SK-N-SH treated with all-trans-retinoic acid at 6 μM for 48 hours (cell line): ENCODE data around the gene PSORS1C2.

ENCODE experiments used
- ATAC-seq: fragments of 200-7000 bp; cut with Tn5 transposase; 3 replicates; pipeline ENCODE4 v1.9.1; 2020; ENCODE audit warnings: mild to moderate bottlenecking, moderate library complexity
- BACH2 ChIP-seq: fragments of 250-450 bp; sonication (Bioruptor Pico); IDR thresholded peaks from 2 replicates; pipeline ENCODE4 v1.9.0; 2021; ENCODE audit warnings: mild to moderate bottlenecking, borderline replicate concordance
- CREB5 ChIP-seq: fragments of 250-450 bp; sonication (Bioruptor Pico); IDR thresholded peaks from 2 replicates; pipeline ENCODE4 v1.5.1; 2020; ENCODE audit warnings: low read depth, mild to moderate bottlenecking, moderate library complexity
- CSDC2 ChIP-seq: fragments of 250-450 bp; sonication (Bioruptor Pico); IDR thresholded peaks from 2 replicates; pipeline ENCODE4 v1.5.0; 2020; ENCODE audit warnings: mild to moderate bottlenecking, moderate library complexity
- ESRRG ChIP-seq: fragments of 250-450 bp; sonication (Bioruptor Pico); IDR thresholded peaks from 2 replicates; pipeline ENCODE4 v1.6.1; 2021; ENCODE audit warnings: mild to moderate bottlenecking
- GLIS3 ChIP-seq: fragments of 250-450 bp; sonication (Bioruptor Pico); IDR thresholded peaks from 2 replicates; pipeline ENCODE4 v1.5.0; 2020; ENCODE audit warnings: mild to moderate bottlenecking, moderate library complexity
- ISL1 ChIP-seq: fragments of 250-450 bp; sonication (Bioruptor Pico); IDR thresholded peaks from 2 replicates; pipeline ENCODE4 v2.1.2; 2022; ENCODE audit warnings: mild to moderate bottlenecking, moderate library complexity
- OSR1 ChIP-seq: fragments of 250-450 bp; sonication (Bioruptor Pico); IDR thresholded peaks from 2 replicates; pipeline ENCODE4 v1.8.0; 2022; ENCODE audit warnings: moderate library complexity, mild to moderate bottlenecking, inconsistent platforms
- PPARA ChIP-seq: fragments of 250-450 bp; sonication (Bioruptor Pico); IDR thresholded peaks from 2 replicates; pipeline ENCODE4 v1.5.0; 2020; ENCODE audit warnings: mild to moderate bottlenecking, borderline replicate concordance
- RARB ChIP-seq: fragments of 250-450 bp; sonication (Bioruptor Pico); IDR thresholded peaks from 2 replicates; pipeline ENCODE4 v1.8.0; 2021; ENCODE audit warnings: mild to moderate bottlenecking, moderate library complexity
- TCF4 ChIP-seq: fragments of 250-450 bp; sonication (Bioruptor Pico); IDR thresholded peaks from 2 replicates; pipeline ENCODE4 v1.8.0; 2021; ENCODE audit warnings: mild to moderate bottlenecking, moderate library complexity, borderline replicate concordance
- TOX ChIP-seq: fragments of 250-450 bp; sonication (Bioruptor Pico); IDR thresholded peaks from 2 replicates; pipeline ENCODE4 v1.8.0; 2021; ENCODE audit warnings: mild to moderate bottlenecking, moderate library complexity, borderline replicate concordance
- TSHZ2 ChIP-seq: fragments of 250-450 bp; sonication (Bioruptor Pico); IDR thresholded peaks from 2 replicates; pipeline ENCODE4 v1.5.0; 2020; ENCODE audit warnings: mild to moderate bottlenecking, moderate library complexity
- ZC3H10 ChIP-seq: fragments of 250-450 bp; sonication (Bioruptor Pico); IDR thresholded peaks from 2 replicates; pipeline ENCODE4 v1.5.1; 2021; ENCODE audit warnings: mild to moderate bottlenecking, moderate library complexity
- ZFP3 ChIP-seq: fragments of 250-450 bp; sonication (Bioruptor Pico); IDR thresholded peaks from 2 replicates; pipeline ENCODE4 v1.5.0; 2020; ENCODE audit warnings: mild to moderate bottlenecking, moderate library complexity
- ZFP30 ChIP-seq: fragments of 450-650 bp; formaldehyde crosslinking; IDR thresholded peaks from 2 replicates; pipeline ENCODE4 v1.5.0; 2022; ENCODE audit warnings: mild to moderate bottlenecking, moderate library complexity
- ZNF70 ChIP-seq: fragments of 450-650 bp; formaldehyde crosslinking; IDR thresholded peaks from 2 replicates; pipeline ENCODE4 v1.5.0; 2020; ENCODE audit warnings: mild to moderate bottlenecking, moderate library complexity
- ZNF8 ChIP-seq: fragments of 450-650 bp; formaldehyde crosslinking; IDR thresholded peaks from 2 replicates; pipeline ENCODE4 v1.5.0; 2020; ENCODE audit warnings: mild to moderate bottlenecking, moderate library complexity
- TF ChIP-seq, protein P1 (sequence below): fragments of 250-450 bp; sonication (Bioruptor Pico); IDR thresholded peaks from 2 replicates; pipeline ENCODE4 v1.8.0; 2021; ENCODE audit warnings: low read depth, mild to moderate bottlenecking, moderate library complexity, borderline replicate concordance
- TF ChIP-seq, protein P2 (sequence below): fragments of 250-450 bp; sonication (Bioruptor Pico); IDR thresholded peaks from 2 replicates; pipeline ENCODE4 v1.8.0; 2020; ENCODE audit warnings: mild to moderate bottlenecking, moderate library complexity, borderline replicate concordance
- TF ChIP-seq, protein P3 (sequence below): fragments of 250-450 bp; sonication (Bioruptor Pico); IDR thresholded peaks from 2 replicates; pipeline ENCODE4 v1.5.1; 2021; ENCODE audit warnings: mild to moderate bottlenecking, moderate library complexity

Gene PSORS1C2

GRCh38 chr6:31130751-31131150 is 8.1 kb downstream of the PSORS1C2 start (continued):
- no peak for TF ChIP-seq CREB5 (CRISPR knock-in tag)
- TF ChIP-seq CSDC2 (CRISPR knock-in tag), result no peak
- TF ChIP-seq RARB (CRISPR knock-in tag), result no peak
- no peak for TF ChIP-seq ZNF70 (CRISPR knock-in tag)
- TF ChIP-seq TSHZ2 (CRISPR knock-in tag), result no peak
- TF ChIP-seq OSR1 (CRISPR knock-in tag), result no peak
- no peak for TF ChIP-seq ZNF8 (CRISPR knock-in tag)
- no peak for TF ChIP-seq PPARA
- no peak for TF ChIP-seq ISL1 (CRISPR knock-in tag)
- no peak for TF ChIP-seq ZFP30 (CRISPR knock-in tag)
- no peak for TF ChIP-seq ZFP3 (CRISPR knock-in tag)

- ATAC-seq, result no peak
Observed at GRCh38 chr6:31129130-31129529, 9.7 kb downstream of the PSORS1C2 start.

More at GRCh38 chr6:31129130-31129529, 9.7 kb downstream of the PSORS1C2 start:
- TF ChIP-seq TCF4 (CRISPR knock-in tag) (no peak), PPARA (no peak), TOX (CRISPR knock-in tag) (no peak), ZNF70 (CRISPR knock-in tag) (no peak), ZFP3 (CRISPR knock-in tag) (no peak), TSHZ2 (CRISPR knock-in tag) (no peak), RARB (CRISPR knock-in tag) (no peak), ZC3H10 (CRISPR knock-in tag) (no peak), ZNF8 (CRISPR knock-in tag) (no peak), BACH2 (CRISPR knock-in tag) (no peak), ESRRG (CRISPR knock-in tag) (no peak), CSDC2 (CRISPR knock-in tag) (no peak), CREB5 (CRISPR knock-in tag) (no peak), GLIS3 (CRISPR knock-in tag) (no peak)
- TF ChIP-seq, protein P1, sequence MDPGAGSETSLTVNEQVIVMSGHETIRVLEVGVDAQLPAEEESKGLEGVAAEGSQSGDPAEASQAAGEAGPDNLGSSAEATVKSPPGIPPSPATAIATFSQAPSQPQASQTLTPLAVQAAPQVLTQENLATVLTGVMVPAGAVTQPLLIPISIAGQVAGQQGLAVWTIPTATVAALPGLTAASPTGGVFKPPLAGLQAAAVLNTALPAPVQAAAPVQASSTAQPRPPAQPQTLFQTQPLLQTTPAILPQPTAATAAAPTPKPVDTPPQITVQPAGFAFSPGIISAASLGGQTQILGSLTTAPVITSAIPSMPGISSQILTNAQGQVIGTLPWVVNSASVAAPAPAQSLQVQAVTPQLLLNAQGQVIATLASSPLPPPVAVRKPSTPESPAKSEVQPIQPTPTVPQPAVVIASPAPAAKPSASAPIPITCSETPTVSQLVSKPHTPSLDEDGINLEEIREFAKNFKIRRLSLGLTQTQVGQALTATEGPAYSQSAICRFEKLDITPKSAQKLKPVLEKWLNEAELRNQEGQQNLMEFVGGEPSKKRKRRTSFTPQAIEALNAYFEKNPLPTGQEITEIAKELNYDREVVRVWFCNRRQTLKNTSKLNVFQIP (CRISPR knock-in tag), result no peak
- TF ChIP-seq, protein P2, sequence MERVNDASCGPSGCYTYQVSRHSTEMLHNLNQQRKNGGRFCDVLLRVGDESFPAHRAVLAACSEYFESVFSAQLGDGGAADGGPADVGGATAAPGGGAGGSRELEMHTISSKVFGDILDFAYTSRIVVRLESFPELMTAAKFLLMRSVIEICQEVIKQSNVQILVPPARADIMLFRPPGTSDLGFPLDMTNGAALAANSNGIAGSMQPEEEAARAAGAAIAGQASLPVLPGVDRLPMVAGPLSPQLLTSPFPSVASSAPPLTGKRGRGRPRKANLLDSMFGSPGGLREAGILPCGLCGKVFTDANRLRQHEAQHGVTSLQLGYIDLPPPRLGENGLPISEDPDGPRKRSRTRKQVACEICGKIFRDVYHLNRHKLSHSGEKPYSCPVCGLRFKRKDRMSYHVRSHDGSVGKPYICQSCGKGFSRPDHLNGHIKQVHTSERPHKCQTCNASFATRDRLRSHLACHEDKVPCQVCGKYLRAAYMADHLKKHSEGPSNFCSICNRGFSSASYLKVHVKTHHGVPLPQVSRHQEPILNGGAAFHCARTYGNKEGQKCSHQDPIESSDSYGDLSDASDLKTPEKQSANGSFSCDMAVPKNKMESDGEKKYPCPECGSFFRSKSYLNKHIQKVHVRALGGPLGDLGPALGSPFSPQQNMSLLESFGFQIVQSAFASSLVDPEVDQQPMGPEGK (CRISPR knock-in tag), result no peak
- TF ChIP-seq, protein P3, sequence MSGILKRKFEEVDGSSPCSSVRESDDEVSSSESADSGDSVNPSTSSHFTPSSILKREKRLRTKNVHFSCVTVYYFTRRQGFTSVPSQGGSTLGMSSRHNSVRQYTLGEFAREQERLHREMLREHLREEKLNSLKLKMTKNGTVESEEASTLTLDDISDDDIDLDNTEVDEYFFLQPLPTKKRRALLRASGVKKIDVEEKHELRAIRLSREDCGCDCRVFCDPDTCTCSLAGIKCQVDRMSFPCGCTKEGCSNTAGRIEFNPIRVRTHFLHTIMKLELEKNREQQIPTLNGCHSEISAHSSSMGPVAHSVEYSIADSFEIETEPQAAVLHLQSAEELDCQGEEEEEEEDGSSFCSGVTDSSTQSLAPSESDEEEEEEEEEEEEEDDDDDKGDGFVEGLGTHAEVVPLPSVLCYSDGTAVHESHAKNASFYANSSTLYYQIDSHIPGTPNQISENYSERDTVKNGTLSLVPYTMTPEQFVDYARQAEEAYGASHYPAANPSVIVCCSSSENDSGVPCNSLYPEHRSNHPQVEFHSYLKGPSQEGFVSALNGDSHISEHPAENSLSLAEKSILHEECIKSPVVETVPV, result no peak
